Ectodermal cell (in vitro differentiated cells): ENCODE measurements around the gene MEPE.
"Not testable (repeated sequence)": the region's sequence is repeated elsewhere in the genome, so short reads cannot be mapped to it uniquely, and the experiment has no call there.

ENCODE experiments used
- H3K27ac ChIP-seq: 2 replicates; pipeline ENCODE4 v1.7.0; 2013; ENCODE audit warnings: mild to moderate bottlenecking, low read depth, low read length; ENCODE audit not compliant: insufficient read depth, poor library complexity, severe bottlenecking
- H3K27me3 ChIP-seq: 2 replicates; pipeline ENCODE4 v1.7.0; 2013; ENCODE audit warnings: mild to moderate bottlenecking, low read length; ENCODE audit not compliant: insufficient read depth, control insufficient read depth, poor library complexity, severe bottlenecking
- H3K36me3 ChIP-seq: one replicate; pipeline ENCODE4 v1.7.0; 2013; ENCODE audit warnings: low read length; ENCODE audit not compliant: control insufficient read depth, insufficient read depth
- H3K4me1 ChIP-seq: one replicate; pipeline ENCODE4 v1.7.0; 2013; ENCODE audit warnings: low read length; ENCODE audit not compliant: control insufficient read depth, insufficient read depth
- H3K4me3 ChIP-seq: 2 replicates; pipeline ENCODE4 v1.7.0; 2013; ENCODE audit warnings: low read depth, low read length, control low read depth; ENCODE audit not compliant: insufficient read depth
- H3K9me3 ChIP-seq: 2 replicates; pipeline ENCODE4 v1.7.0; 2013; ENCODE audit warnings: mild to moderate bottlenecking, low read length, moderate library complexity; ENCODE audit not compliant: control insufficient read depth
- WGBS, 2 experiments: methylation state at CpG; one replicate each; pipeline ENCODE4 v1.1.7; 2013; ENCODE audit warnings: missing lambda C conversion rate in 2 of 2; 5-methylcytosine and 5-hydroxymethylcytosine counted together

Gene MEPE

GRCh38 chr4:87875191-87875590, 42.4 kb downstream of the MEPE start:
- H3K9me3 ChIP-seq = no peaks in the 10 kb centered on the region
- H3K4me1 ChIP-seq = no peaks in the 10 kb centered on the region
- H3K4me3 ChIP-seq = no peak overlapping the region
- H3K36me3 ChIP-seq = no peaks in the 10 kb centered on the region
- 91 to 94% methylated on average over 2 of the region's 2 CpGs for WGBS, 2 experiments
- H3K27me3 ChIP-seq = no peaks in the 10 kb centered on the region
- no peak overlapping the region for H3K27ac ChIP-seq

GRCh38 chr4:87880106-87880505, 47.3 kb downstream of the MEPE start:
- H3K36me3 ChIP-seq = no peaks in the 10 kb centered on the region
- H3K9me3 ChIP-seq = no peaks in the 10 kb centered on the region
- H3K4me1 ChIP-seq = no peaks in the 10 kb centered on the region
- H3K27me3 ChIP-seq = no peaks in the 10 kb centered on the region
- H3K27ac ChIP-seq = no peak overlapping the region
- H3K4me3 ChIP-seq = no peak overlapping the region
- 88 to 89% methylated on average over 1 of the region's 1 CpG for WGBS, 2 experiments

- no peaks in the 10 kb centered on the region for H3K36me3 ChIP-seq
- no peaks in the 10 kb centered on the region for H3K9me3 ChIP-seq
- no peaks in the 10 kb centered on the region for H3K27me3 ChIP-seq
- no peak overlapping the region for H3K27ac ChIP-seq
- WGBS, 2 experiments = 80% methylated on average over 1 of the region's 1 CpG; no CpG with 5 or more reads in 1 of the 2 experiments
- no peaks in the 10 kb centered on the region for H3K4me1 ChIP-seq
- H3K4me3 ChIP-seq = no peak overlapping the region
Observed at GRCh38 chr4:87881115-87881514, 48.3 kb downstream of the MEPE start.

GRCh38 chr4:87882321-87882720, 49.6 kb downstream of the MEPE start:
- no peaks in the 10 kb centered on the region for H3K9me3 ChIP-seq
- no peaks in the 10 kb centered on the region for H3K4me1 ChIP-seq
- no peak overlapping the region for H3K4me3 ChIP-seq
- no peak overlapping the region for H3K27ac ChIP-seq
- H3K36me3 ChIP-seq = no peaks in the 10 kb centered on the region
- 89 to 98% methylated on average over 1 of the region's 1 CpG for WGBS, 2 experiments
- no peaks in the 10 kb centered on the region for H3K27me3 ChIP-seq

GRCh38 chr4:87882861-87883260, 50.1 kb downstream of the MEPE start:
- H3K4me3 ChIP-seq = no peak overlapping the region
- 90 to 93% methylated on average over 1 to 2 of the region's 2 CpGs for WGBS, 2 experiments
- H3K9me3 ChIP-seq = no peaks in the 10 kb centered on the region
- no peaks in the 10 kb centered on the region for H3K27me3 ChIP-seq
- no peaks in the 10 kb centered on the region for H3K4me1 ChIP-seq
- no peak overlapping the region for H3K27ac ChIP-seq
- no peaks in the 10 kb centered on the region for H3K36me3 ChIP-seq

GRCh38 chr4:87884976-87885549, 52.3 kb downstream of the MEPE start:
- WGBS, 2 experiments = 92 to 93% methylated on average over 9 of the region's 9 CpGs
- Histone ChIP-seq H3K4me3 (no peak overlapping the region), H3K27ac (no peak overlapping the region), H3K4me1 (no peaks in the 10 kb centered on the region), H3K9me3 (no peaks in the 10 kb centered on the region), H3K36me3 (no peaks in the 10 kb centered on the region), H3K27me3 (no peaks in the 10 kb centered on the region)

- H3K4me1 ChIP-seq = no peaks in the 10 kb centered on the region
- H3K27me3 ChIP-seq = no peaks in the 10 kb centered on the region
- H3K9me3 ChIP-seq = no peaks in the 10 kb centered on the region
- no peak overlapping the region for H3K4me3 ChIP-seq
- WGBS, 2 experiments = 83 to 85% methylated on average over 6 of the region's 6 CpGs
- no peaks in the 10 kb centered on the region for H3K36me3 ChIP-seq
- no peak overlapping the region for H3K27ac ChIP-seq
Observed at GRCh38 chr4:87886083-87886482, 53.3 kb downstream of the MEPE start.

- H3K27ac ChIP-seq, H3K27me3 ChIP-seq, H3K4me1 ChIP-seq, H3K4me3 ChIP-seq, H3K36me3 ChIP-seq, H3K9me3 ChIP-seq: not testable (repeated sequence)
Observed at GRCh38 chr4:87890753-87891152, 58.0 kb downstream of the MEPE start.

- Histone ChIP-seq H3K27ac (no peak overlapping the region), H3K9me3 (no peaks in the 10 kb centered on the region), H3K36me3 (no peaks in the 10 kb centered on the region), H3K27me3 (no peaks in the 10 kb centered on the region), H3K4me3 (no peak overlapping the region), H3K4me1 (no peaks in the 10 kb centered on the region)
- WGBS, 2 experiments = 62 to 67% methylated on average over 7 of the region's 8 CpGs
Observed at GRCh38 chr4:87895964-87896621, 63.3 kb downstream of the MEPE start.
